GM12801 (cell line): ENCODE data around the gene PREX1.

Source experiments
- CTCF ChIP-seq: IDR thresholded peaks from one replicate; pipeline ENCODE4 v1.5.1; 2011; ENCODE audit warnings: control low read depth; ENCODE audit not compliant: insufficient read length; ENCODE audit errors: extremely low read depth

Gene PREX1

GRCh38 chr20:48733296-48733790 is 94.5 kb downstream of the PREX1 start:
- TF ChIP-seq CTCF = no peak

- TF ChIP-seq CTCF = no peak
These were observed 95.5 kb downstream of the PREX1 start for GRCh38 chr20:48732081-48732829.

GRCh38 chr20:48731536-48731935 is 96.3 kb downstream of the PREX1 start:
- no peak for TF ChIP-seq CTCF

- no peak for TF ChIP-seq CTCF
These were observed 96.8 kb downstream of the PREX1 start for GRCh38 chr20:48730977-48731376.

GRCh38 chr20:48729538-48729937 is 98.3 kb downstream of the PREX1 start:
- TF ChIP-seq CTCF = no peak

- no peak for TF ChIP-seq CTCF
These were observed 99.6 kb downstream of the PREX1 start for GRCh38 chr20:48728042-48728825.

GRCh38 chr20:48727226-48727625 is 100.6 kb downstream of the PREX1 start:
- no peak for TF ChIP-seq CTCF
